Myocyte (in vitro differentiated cells): Measurements from ENCODE around the gene CAMSAP1. TPM values are rescaled to one million over a fixed set of nuclear protein-coding genes. Genes with fewer than 3 reads are reported as not detected.

ENCODE experiments used
- DNase-seq: peaks from one replicate; pipeline ENCODE4 v3.0.0-alpha.2; 2012; ENCODE audit warnings: low read depth
- total RNA-seq: library from RNA; depleted of rRNA; stranded (reverse); fragments of >200 nt; gene quantifications from 2 replicates; pipeline ENCODE4 v1.2.3, GENCODE V29; 2014

Gene CAMSAP1
- total RNA-seq, 1 donor from 2014 or later: 57.8 TPM

DNA sequence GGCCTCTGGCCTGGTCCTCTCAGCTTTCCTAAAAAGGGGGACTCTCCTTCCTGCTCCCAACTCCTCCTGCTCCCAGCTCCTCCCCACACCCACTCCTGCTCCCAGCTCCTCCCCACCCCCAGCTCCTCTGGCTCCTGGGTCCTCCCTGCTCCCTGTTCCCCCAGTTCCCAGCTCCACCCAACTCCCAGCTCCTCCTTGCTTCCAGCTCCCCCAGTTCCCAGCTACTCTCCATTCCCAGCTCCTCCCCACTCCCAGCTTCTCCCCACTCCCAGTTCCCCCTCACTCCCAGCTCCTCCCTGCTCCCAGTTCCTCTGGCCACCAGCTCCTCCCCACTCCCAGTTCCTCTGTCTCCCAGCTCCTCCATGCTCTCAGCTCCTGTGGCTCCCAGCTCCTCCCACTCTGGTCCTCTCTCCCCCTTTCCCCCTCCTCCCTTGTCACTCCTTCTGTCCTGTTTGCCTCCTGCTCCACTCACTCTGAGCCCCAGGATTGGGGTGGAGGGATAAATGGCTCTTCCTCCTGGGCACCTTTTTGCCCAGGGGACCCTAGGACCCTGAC, 129.6 kb downstream of the CAMSAP1 start:
- no peak for DNase-seq

DNA sequence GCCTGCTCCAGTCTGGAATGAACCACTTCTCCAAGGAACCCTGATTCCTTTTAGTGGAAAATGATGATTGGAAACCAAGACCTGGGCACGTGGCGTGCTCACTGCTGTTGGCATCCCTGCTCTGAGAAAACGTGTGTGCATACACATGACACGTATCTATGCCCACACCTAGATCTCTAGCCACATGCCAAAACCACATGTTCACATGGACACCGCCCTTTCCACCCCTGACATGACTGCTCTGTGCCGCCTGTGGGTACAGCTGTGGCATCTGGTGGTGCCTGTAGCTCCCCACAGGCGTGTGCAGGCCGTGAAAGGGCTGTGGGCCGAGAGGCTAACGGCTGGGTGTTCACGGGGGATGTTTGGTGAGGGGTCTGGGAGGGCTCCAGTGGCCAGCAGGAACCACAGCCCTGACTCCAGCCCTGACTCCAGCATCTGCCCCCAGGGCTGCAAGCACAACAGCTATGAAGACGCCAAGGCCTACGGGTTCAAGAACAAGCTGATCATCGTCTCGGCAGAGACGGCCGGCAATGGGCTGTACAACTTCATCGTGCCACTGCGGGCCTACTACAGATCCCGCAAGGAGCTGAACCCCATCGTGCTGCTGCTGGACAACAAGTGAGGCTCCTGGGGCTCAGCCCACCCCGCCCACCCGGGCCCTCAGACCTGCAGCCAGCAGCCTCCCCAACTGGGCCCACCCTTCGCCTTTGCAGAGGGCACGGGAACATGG, 130.3 kb downstream of the CAMSAP1 start:
- DNase-seq: no peak

DNA sequence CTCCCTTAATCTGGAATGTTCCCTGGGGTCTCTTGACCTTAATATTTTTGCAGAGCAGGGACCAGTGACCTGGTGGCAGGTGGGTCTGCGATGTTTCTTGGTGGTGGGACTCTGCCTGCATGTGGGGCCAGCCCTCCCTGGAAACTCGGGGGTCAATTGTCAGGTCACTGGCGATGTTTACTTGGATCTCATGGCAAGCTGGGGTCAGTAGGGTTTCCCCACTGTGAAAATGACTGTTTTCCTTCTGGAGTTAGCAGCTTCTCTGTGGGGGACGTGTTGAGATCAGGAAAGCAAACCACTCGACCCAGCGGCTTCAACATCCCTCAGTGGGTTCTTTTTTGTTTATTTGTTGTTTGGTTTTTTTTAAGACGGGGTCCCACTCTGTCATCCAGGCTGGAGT, 131.4 kb downstream of the CAMSAP1 start:
- no peak for DNase-seq

DNA sequence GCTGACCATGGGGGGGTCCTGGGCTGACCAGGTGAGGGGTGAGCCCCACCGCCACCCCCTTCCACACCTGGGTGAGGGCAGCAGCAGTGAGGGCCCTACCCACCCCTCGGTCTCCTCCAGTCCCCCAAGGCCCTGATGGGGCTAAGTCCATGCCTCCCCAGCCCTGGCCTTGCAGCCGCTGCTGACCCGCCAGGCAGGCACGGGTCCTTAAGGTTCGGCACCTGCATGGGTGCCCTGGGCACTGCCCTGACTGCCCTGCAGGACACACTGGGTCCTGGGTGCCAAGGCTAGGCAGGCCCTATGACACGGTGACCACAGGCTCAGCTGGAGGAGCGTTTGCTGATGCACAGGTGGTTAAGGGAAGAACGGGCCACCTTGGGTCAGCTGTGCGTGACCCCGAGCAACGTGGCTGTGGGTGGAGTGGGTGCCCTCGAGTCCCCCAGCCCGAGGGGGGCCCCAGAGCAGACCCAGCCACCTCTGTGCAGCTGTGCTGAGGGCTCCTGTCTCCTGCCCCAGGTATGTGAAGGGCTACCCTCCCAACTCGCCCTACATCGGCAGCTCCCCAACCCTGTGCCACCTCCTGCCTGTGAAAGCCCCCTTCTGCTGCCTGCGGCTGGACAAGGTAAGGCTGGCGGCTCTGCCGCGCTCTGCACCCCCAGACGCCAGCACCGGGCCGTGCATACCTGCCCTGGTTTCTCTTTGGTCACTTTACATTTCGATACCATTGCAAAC, 132.4 kb downstream of the CAMSAP1 start:
- DNase-seq: no peak

DNA sequence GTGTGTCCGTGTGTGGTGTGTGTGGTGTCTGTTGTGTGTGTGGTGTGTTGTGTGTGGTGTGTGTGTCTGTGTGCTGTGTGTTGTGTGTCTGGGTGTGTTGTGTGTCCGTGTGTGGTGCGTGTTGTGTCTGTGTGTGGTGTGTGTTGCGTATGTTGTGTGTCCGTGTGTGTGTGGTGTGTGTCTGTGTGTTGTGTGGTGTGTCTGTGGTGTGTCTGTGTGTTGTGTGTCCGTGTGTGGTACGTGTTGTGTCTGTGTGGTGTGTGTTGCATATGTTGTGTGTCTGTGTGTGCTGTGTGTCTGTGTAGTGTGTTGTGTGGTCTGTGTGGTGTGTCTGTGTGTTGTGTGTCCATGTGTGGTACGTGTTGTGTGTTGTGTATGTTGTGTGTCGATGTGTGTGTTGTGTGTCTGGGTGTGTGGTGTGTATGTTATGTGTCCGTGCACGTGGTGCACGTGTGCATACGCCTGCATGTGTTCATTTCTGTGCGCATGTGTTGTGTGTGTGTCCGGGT, 133.1 kb downstream of the CAMSAP1 start:
- DNase-seq: no peak

DNA sequence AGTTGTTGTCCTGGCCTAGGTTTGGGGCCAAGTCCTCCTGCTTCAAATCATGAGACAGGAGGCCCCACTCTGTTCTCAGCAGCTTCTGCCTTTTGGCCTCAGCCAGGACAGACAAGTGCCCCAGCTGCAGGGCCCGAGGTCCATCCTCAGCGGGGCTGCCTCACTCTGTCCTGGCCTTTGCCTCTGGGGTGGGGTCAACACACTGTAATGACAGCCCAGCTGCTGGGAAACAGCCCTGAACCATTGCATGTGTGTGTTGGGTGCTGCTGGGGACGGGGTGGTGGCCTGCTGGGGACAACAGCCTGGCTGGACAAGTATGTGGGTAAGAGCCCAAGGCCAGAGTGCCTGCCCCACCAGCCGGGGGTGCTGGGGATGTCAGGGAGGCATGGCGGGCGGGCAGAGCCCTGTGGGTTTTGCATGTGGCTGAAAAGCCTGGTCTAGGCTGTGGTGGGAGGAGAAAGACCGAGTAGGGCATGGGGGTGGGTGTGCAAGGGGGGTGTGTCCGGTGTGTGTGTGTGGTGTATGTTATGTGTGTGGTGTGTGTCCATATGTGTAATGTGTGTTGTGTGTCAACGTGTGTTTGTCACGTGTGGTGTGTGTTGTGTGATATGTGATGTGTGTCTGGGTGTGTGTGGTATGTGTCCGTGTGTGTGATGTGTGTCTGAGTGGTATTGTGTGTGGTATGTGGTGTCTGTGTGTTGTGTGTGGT, 133.7 kb downstream of the CAMSAP1 start:
- DNase-seq: no peak

DNA sequence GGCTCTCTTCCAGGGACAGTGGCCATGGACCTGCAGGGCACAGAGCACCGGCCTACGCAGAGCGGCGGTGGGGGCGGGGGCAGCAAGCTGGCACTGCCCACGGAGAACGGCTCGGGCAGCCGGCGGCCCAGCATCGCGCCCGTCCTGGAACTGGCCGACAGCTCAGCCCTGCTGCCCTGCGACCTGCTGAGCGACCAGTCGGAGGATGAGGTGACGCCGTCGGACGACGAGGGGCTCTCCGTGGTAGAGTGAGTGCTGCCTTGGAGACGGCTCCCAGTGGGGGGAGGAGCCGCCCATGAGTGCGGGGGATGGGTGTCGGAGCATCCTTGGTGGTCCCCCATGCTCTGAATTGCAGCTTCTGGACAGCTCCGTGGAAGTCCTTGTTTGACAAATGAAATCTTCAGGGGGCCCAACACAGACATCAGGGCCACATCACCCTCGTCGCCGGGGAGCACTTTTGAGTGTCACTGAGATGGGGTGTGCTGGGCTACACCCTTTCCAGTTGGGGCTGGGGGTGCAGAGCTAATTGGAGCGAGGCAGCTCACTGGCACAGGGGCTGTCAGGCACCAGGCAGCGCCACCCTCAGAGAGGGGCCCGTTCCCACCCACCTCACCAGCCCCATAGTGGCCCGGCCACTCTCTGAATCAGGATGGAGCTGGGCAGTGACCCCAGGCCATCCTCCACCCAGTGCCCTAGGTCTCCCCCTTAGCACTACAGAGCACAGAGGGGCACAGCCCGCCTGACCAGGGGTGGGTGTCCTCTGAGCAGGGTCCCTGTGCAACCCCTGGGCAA, 134.4 kb downstream of the CAMSAP1 start:
- no peak for DNase-seq

DNA sequence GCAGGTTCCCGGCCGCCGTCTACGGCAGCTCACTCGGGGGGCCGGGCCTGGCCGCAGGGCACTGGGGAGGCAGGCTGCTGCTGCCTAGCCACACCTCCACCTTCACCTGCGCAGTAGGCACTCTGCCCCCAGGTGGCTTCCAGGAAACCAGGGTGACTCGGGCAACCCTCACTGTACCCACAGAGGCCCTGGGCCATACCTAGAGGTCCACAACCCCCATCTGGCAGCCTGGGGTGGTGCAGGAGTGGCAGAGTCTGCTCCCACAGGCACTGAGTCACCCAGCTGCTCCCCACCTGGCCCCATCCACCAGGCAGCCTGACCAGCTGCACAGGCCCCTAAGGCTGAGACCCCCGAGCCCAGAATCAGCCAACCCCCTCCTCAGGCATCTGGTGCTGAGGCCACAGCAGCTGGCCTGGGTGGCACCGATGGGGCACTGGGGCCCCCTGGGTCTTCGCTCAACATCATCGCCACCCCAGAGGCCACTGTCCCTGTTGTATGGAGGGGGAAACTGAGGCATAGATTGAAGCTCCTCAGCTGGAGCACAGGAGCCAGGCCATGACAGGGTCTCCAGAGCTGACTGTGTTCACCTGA, 135.2 kb downstream of the CAMSAP1 start:
- no peak for DNase-seq

DNA sequence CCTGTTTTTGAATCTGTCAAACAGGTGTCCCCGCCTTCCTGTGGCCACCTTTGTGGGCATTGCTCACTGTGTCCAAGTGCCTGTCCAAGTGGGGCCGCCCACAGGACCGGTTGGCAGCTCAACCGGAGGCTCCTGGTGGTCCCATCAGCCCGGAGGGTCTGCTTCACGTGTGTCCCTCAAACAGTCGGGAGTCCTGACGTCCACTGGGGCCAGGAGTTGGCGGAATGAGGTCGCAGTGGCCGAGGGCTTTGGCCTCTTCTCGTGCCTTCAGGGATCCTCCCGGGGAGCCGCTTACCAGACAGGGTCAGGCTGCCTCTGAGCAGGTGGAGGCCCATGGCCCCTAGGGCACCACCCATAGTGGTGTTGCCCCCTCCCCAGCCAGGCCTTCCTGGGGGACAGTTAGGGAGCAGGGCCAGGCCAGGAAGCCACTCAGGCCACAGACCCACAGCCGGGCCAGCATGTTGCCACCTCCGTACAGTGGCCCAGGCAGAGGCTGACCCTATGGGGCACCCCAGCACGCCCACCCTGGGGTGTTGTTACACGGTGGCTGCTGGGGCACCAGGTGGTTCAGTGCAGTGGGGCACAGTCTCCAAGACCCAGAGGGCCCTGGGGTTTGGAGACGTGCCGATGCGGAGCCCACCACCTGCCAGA, 135.8 kb downstream of the CAMSAP1 start:
- no peak for DNase-seq

DNA sequence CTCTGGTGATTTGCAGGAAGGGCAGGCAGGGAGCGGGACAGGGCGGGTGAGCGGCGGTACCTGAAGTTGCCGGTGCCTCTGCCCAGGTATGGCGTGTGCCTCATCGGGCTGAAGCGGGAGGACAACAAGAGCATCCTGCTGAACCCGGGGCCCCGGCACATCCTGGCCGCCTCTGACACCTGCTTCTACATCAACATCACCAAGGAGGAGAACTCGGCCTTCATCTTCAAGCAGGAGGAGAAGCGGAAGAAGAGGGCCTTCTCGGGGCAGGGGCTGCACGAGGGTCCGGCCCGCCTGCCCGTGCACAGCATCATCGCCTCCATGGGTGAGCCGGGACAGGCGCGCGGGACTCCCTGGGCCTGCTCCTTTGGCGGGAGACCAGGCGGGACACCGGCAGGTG, 136.6 kb downstream of the CAMSAP1 start:
- DNase-seq: no peak

DNA sequence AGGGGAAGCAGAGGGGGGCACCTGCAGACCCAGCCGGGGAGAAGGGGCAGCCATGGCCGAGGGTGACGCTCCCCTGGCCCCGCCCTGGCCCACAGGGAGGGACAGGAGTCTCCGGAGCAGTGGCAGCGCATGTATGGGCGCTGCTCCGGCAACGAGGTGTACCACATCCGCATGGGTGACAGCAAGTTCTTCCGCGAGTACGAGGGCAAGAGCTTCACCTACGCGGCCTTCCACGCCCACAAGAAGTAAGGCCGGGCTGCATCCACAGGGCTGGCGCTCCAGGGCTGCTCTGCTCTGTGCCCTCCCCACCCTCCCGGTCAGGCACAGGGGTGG, 137.2 kb downstream of the CAMSAP1 start:
- DNase-seq: no peak

DNA sequence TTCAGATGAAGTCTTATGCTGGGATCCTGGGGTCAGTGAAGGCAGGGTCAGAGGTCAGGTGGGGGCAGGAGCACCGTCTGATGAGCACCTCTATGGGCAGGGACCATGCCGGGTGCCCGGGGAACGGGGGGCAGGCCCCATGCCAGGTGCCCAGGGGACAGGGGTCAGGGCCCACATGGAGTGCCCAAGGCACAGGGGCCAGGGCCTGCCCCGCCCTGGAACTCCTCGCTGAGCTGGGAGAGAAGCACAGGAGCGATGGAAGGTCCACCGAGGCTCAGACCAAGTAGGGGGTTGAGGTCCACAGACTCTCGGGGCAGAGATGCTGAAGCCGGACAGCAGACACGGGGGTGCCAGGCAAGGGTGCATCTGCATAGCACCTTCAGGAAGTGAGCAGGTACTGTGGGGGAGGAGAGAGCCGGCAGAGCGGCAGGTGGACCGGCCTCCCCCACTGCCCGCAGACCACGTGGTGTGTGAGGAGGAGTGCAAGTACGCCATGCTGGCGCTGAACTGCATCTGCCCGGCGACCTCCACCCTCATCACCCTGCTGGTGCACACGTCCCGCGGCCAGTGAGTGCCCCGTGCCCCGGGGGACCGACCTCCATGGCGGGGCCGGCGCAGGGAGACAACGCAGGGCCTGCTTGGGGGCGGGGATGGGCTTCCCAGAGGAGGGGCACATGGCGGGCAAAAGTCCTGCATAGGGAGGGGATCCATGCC, 137.7 kb downstream of the CAMSAP1 start:
- no peak for DNase-seq

DNA sequence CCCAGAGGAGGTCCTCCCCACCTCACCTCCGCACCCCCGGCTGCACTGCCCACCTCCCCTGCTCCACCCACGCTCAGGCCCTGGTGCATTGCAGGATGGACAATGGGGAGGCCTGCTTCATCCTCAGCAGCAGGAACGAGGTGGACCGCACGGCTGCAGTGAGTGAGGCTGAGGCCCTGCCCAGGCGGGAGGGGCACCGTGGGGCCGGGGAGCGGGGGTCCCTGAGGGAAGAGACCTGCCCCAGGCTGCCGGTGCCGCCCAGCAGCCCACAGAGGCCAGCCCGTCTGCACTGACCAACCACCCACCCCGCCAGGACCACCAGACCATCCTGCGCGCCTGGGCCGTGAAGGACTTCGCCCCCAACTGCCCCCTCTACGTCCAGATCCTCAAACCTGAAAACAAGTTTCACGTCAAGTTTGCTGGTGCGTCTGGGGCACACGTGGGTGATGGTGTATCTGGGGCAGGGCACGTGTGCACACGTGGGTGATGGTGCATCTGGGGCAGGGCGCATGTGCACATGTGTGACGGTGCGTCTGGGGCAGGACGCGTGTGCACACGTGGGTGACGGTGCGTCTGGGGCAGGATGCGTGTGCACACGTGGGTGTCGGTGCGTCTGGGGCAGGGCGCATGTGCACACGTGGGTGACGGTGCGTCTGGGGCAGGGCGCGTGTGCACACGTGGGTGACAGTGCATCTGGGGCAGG, 138.7 kb downstream of the CAMSAP1 start:
- DNase-seq: no peak

DNA sequence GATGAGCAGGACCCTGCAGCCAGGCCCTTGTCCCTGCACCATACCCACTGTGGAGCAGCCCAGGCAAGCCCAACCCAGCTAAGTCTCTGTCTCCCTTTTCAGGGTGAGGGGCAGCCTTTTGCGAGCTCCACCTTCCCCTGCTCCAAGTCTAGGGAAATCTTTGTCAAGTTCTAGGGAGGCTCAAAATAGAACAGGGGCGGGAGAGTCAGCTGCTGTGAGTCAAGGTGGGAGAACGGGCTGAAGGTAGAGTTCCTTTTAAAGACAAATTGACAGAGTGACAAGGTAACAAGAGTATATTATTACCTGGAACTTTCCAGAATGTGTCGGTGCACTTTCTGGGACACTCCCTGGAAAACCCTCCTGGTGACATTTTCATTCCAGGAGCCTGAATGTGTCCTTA, 140.6 kb downstream of the CAMSAP1 start:
- DNase-seq: no peak

DNA sequence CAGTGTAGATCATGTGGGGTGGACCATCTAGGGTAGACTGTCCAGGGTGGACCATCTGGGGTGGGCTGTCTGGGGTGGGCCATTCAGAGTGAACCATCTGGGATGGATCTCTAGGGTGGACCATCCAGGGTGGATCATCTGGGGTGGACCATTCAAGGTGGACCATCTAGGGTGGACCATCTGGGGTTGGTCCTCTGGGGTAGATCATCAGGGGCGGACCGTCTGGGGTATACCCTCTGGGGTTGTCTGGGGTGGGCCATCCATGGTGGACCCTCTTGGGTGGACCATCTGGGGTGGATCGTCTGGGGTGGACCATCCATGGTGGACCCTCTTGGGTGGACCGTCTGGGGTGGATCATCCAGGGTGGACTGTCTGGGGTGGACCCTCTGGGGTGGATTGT, 141.1 kb downstream of the CAMSAP1 start:
- DNase-seq: no peak

DNA sequence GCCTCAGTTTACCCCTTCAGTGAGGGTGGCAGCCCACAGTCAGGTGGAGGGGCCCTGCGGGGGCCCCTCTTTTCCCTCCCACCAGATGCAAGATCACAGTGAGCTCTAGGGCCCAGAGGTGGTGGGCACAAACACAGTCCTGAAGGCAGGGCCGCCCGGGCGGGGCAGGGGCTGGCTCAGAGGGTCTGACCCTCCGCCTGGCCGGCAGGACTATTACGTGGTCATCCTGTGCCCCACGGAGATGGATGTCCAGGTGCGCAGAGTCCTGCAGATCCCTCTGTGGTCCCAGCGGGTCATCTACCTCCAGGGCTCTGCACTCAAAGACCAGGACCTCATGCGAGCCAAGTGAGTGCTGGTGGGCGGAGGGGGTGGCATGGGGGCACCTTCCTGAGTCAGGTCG, 141.9 kb downstream of the CAMSAP1 start:
- DNase-seq: no peak

DNA sequence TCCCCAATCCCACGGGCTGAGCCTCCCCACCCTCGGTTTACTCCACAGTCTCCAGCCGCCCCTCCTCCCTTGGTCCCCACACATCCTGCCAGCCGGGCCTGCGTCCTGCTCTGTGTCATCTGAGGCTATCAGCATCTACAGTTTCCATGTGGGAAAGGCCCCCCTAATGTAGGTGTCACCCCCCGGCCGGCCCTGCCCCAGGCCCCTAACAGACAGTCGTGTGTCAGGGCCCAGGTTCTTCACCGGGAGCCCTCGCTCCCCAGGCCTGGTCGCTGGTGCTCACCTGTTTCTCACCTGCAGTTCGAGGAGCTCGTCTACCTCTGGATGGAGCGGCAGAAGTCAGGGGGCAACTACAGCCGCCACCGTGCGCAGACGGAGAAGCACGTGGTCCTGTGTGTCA, 142.6 kb downstream of the CAMSAP1 start:
- no peak for DNase-seq

DNA sequence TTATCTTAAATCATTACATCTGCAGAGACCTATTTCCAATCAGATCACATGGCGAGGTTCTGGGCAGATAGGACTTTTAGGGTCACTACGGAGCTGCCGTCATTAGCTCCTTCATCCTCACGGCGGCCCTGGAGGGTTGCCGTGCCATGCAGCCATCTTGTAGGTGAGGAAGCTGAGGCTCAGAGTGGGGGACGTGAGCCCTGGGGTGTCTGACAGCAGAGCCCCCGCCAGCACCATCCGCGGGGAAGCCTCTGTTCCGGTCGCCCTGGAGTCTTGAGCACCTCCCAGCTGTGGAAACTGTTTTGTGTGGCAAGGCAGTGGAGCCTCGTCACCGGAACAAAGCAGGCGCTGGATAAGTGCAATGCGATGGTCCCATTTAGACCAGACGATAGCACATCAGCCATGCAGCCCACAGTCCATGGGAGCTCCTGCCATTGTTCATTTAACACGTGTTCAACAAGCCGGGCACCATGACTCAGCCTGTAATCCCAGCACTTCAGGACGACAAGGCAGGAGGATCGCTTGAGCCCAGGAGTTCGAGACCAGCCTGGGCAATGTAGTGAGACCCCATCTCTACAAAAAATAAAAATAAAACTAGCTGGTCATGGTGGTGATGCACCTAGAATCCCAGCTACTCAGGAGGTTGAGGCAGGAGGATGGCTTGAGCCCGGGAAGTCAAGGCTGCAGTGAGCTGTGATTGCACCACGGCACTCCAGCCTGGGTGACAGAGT, 143.5 kb downstream of the CAMSAP1 start:
- no peak for DNase-seq
